Fibroblast of peridontal ligament (primary cell): ENCODE measurements around the gene PTMA.
"Not testable (repeated sequence)": the region's sequence is repeated elsewhere in the genome, so short reads cannot be mapped to it uniquely, and the experiment has no call there.

Source experiments
- DNase-seq: peaks from one replicate; pipeline ENCODE4 v3.0.0-alpha.2; 2010; ENCODE audit errors: extremely low read depth

The PTMA gene

GRCh38 chr2:231707927-231708772, at the start of gene PTMA:
Gene PTMA, plus strand, starts transcription at chr2:231708525. Its CDS starts 182 bp downstream, at chr2:231708707.
- DNase-seq, result peak; percentile 99

- not testable (repeated sequence) for DNase-seq
Observed at GRCh38 chr2:231660073-231660472, 48.3 kb upstream of the PTMA start.

GRCh38 chr2:231660860-231661259, 47.5 kb upstream of the PTMA start:
- DNase-seq, result no peak

- no peak for DNase-seq
Observed at GRCh38 chr2:231661422-231662027, 46.8 kb upstream of the PTMA start.

- DNase-seq, result peak; percentile 96
Observed at GRCh38 chr2:231662028-231662810, 46.1 kb upstream of the PTMA start.

GRCh38 chr2:231662811-231663457, 45.4 kb upstream of the PTMA start:
- DNase-seq, result no peak

- DNase-seq, result no peak
Observed at GRCh38 chr2:231663458-231664212, 44.7 kb upstream of the PTMA start.

GRCh38 chr2:231664727-231665126, 43.6 kb upstream of the PTMA start:
- no peak for DNase-seq

GRCh38 chr2:231665245-231666170, 42.8 kb upstream of the PTMA start:
- no peak for DNase-seq

- peak; percentile 86 for DNase-seq
Observed at GRCh38 chr2:231666171-231667095, 41.9 kb upstream of the PTMA start.

- no peak for DNase-seq
Observed at GRCh38 chr2:231667096-231667427, 41.3 kb upstream of the PTMA start.

- no peak for DNase-seq
Observed at GRCh38 chr2:231667496-231667895, 40.8 kb upstream of the PTMA start.

GRCh38 chr2:231668981-231669380, 39.3 kb upstream of the PTMA start:
- DNase-seq, result no peak

- DNase-seq, result no peak
Observed at GRCh38 chr2:231671270-231672050, 36.9 kb upstream of the PTMA start.

GRCh38 chr2:231672617-231673347, 35.5 kb upstream of the PTMA start:
- DNase-seq, result no peak

GRCh38 chr2:231673348-231673770, 35.0 kb upstream of the PTMA start:
- no peak for DNase-seq

- DNase-seq, result peak; percentile 56
Observed at GRCh38 chr2:231674587-231675338, 33.6 kb upstream of the PTMA start.
